KOPT-K1 (cell line): ENCODE data around the gene CANX.

Source experiments
- H3K27ac ChIP-seq: fragments of 200-600 bp; sonication (generic); 2 replicates; pipeline ENCODE4 v1.5.1; 2016; ENCODE audit warnings: antibody characterized with exemption, mild to moderate bottlenecking, low read depth, low read length; ENCODE audit not compliant: poor library complexity, severe bottlenecking
- H3K36me3 ChIP-seq: fragments of 200-600 bp; sonication (generic); 2 replicates; pipeline ENCODE4 v1.5.1; 2017; ENCODE audit warnings: antibody characterized with exemption, mild to moderate bottlenecking, low read length, moderate library complexity; ENCODE audit not compliant: insufficient read depth
- H3K9me3 ChIP-seq: fragments of 200-600 bp; sonication (generic); 2 replicates; pipeline ENCODE4 v1.5.1; 2017; ENCODE audit warnings: antibody characterized with exemption, low read length, mild to moderate bottlenecking; ENCODE audit not compliant: insufficient read depth, poor library complexity, severe bottlenecking

Gene CANX

GRCh38 chr5:179762079-179762780 lies 63.5 kb downstream of the CANX start:
- Histone ChIP-seq H3K36me3 (peaks cover 24% of the 10 kb centered on the region), H3K9me3 (no peaks in the 10 kb centered on the region), H3K27ac (peak overlapping the region; percentile 15)

DNA sequence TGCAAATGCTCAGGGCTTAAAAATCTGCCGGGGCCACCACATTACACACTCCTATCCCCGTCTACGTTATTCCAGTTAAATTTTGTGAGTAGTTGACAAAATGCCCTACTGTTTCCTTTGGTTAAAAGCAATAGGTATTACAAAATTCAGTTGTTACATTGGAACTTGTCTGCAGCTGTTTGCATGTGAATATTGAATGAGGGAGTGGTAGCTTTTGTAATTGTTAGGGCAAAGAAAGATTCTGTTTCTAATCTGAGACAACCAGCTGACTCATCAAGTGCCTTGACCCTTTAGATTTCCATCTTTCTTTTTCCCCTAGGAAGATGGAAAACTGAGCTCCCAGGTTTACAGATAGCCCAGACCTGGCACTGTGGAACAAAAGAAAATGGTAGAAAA lies 64.0 kb downstream of the CANX start:
- Histone ChIP-seq H3K36me3 (peaks cover 30% of the 10 kb centered on the region), H3K27ac (peak overlapping the region; percentile 15)

GRCh38 chr5:179763215-179763945 lies 64.6 kb downstream of the CANX start:
- no peak overlapping the region for H3K27ac ChIP-seq
- peaks cover 36% of the 10 kb centered on the region for H3K36me3 ChIP-seq
- H3K9me3 ChIP-seq, result no peaks in the 10 kb centered on the region

More for the DNA sequence above, 64.0 kb downstream of the CANX start:
- no peaks in the 10 kb centered on the region for H3K9me3 ChIP-seq

DNA sequence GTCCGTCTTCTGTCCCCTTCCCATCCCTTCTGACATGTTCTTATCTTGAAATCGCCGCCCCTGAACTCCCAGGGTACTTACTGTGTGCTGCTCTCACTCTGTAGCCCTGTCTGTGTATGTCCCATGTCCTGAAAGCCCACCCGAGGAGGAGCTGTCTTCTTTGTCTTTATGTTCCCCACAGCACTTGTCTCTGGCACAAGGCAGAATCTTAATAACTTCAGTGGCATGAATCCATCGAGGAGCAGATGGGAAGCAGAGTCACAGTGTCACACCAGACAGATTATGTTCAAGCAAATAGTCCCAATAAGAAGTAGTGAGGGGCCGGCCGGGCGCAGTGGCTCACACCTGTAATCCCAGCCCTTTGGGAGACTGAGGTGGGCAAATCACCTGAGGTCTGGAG lies 65.3 kb downstream of the CANX start:
- H3K9me3 ChIP-seq, result no peaks in the 10 kb centered on the region
- H3K36me3 ChIP-seq, result peaks cover 42% of the 10 kb centered on the region
- no peak overlapping the region for H3K27ac ChIP-seq

GRCh38 chr5:179765400-179765799 lies 66.6 kb downstream of the CANX start:
- no peak overlapping the region for H3K27ac ChIP-seq
- peaks cover 56% of the 10 kb centered on the region for H3K36me3 ChIP-seq

GRCh38 chr5:179766021-179766725 lies 67.4 kb downstream of the CANX start:
- H3K27ac ChIP-seq, result no peak overlapping the region
- H3K36me3 ChIP-seq, result peaks cover 64% of the 10 kb centered on the region
- no peaks in the 10 kb centered on the region for H3K9me3 ChIP-seq

More at GRCh38 chr5:179765400-179765799, 66.6 kb downstream of the CANX start:
- H3K9me3 ChIP-seq, result no peaks in the 10 kb centered on the region

DNA sequence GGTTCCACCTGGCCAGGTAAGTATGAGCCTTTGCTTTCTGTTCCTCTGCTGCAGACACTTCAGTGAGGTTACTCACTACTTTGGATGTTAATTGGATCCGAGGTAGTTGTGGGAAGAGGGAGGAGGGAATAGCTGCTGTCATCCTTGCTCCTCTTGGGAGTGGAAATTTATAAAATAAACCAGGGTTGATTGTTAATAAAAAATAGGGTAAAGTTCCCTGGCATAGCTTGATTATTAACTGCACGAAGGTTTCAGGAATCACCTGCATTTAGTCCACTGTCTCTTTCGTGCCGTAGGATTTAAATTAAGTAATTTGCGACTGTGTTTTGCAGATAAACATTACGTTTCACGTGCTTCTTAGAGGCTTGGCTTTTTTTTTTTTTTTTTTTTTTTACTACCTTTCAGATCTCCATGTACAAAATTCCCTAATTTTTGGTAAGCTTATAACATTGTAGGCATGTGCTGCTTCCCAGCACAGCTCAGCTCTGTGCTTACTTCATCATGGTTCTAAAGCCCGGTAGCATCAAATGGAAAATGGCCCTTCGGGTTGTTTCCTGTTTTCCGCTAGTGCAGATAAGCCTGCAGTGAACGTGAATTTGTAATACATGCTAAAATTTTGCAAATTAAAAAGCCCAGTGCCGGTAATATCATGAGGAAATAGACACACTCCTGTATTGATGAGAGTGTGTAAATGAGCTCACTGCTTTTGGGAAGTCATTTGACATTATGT lies 68.1 kb downstream of the CANX start:
- H3K36me3 ChIP-seq, result peaks cover 71% of the 10 kb centered on the region
- H3K27ac ChIP-seq, result no peak overlapping the region
- H3K9me3 ChIP-seq, result no peaks in the 10 kb centered on the region

DNA sequence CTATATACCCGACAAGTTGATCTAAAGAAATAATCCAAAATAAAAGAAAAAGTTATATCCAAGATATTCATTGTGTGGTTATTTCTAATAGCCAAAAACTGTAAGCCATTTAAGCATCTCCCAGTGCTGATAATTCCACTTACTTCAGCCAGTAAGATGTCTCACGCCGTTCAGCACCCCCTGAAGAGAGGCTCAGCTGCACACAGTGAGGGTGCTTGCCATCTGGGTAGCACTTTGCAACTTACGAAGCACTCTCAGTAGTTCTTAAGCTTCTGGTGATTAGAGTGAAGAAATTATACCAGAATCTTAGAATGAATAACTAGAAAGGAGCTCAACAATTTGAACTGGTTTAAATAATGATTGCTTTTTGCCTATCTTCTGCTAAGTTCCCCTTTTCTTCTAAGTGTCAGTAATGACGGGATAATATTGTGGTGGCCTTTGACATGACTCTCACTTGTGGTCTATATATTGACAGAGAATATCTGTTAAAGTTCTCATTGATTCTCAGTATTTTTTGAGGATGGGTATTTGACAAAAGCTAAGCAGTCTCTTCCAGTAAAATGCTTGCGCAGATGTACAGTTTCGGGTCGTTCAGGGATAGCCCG lies 68.8 kb downstream of the CANX start:
- peaks cover 78% of the 10 kb centered on the region for H3K36me3 ChIP-seq
- H3K27ac ChIP-seq, result no peak overlapping the region
- no peaks in the 10 kb centered on the region for H3K9me3 ChIP-seq

DNA sequence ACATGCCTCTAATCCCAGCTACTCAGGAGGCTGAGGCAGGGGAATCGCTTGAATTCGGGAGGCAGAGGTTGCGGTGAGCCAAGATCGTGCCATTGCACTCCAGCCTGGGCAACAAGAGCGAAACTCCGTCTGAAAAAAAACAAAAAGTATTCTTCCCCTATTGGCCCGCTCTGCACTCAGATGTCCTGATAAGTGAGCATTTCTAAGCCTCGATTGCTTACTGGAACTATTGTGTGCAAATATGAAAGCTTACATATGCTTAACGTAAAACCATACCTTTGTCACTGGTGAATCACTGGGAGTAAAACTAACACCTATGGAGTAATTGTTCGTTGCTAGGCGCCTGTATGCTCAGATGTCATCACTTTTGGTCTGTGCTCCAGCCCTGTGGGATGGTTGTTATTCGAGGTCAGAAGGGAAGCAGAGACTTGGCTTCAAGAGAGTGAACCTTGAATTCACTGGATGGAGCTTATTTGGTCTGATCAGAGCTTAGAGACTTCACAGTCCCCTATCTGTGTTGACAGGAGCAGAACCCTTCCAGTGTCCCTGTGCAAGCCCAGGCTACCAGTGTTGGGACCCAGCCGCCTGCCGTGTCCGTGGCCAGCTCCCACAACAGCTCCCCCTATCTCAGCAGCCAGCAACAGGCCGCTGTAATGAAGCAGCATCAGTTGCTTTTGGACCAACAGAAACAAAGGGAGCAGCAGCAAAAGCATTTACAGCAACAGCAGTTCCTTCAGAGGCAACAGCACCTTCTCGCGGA lies 69.7 kb downstream of the CANX start:
- peaks cover 87% of the 10 kb centered on the region for H3K36me3 ChIP-seq
- no peak overlapping the region for H3K27ac ChIP-seq

DNA sequence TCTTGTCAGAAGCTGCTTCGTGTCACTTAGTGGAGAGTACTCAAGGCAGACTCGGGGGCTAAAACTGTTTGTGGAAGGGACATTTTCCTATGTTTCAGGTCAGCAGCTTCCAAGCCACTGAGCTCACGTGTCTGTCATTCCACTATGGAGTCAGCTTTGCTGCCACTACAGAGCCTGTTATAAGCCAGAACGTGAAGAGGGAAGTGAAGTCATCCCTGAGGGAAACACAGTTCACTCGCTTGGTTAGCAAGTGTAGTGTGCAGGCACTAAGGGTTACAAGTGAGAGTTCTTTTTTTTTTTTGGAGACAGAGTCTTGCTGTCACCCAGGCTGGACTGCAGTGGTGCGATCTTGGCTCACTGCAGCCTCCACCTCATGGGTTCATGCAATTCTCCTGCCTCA lies 70.5 kb downstream of the CANX start:
- Histone ChIP-seq H3K27ac (no peak overlapping the region), H3K9me3 (no peaks in the 10 kb centered on the region), H3K36me3 (peaks cover 94% of the 10 kb centered on the region)

More for the DNA sequence above, 69.7 kb downstream of the CANX start:
- H3K9me3 ChIP-seq, result no peaks in the 10 kb centered on the region

- peaks cover 100% of the 10 kb centered on the region for H3K36me3 ChIP-seq
Measured at GRCh38 chr5:179769796-179770195, 71.0 kb downstream of the CANX start.

GRCh38 chr5:179771311-179771895 lies 72.6 kb downstream of the CANX start:
- peaks cover 99% of the 10 kb centered on the region for H3K36me3 ChIP-seq

More at GRCh38 chr5:179769796-179770195, 71.0 kb downstream of the CANX start:
- H3K9me3 ChIP-seq, result no peaks in the 10 kb centered on the region
- H3K27ac ChIP-seq, result no peak overlapping the region

DNA sequence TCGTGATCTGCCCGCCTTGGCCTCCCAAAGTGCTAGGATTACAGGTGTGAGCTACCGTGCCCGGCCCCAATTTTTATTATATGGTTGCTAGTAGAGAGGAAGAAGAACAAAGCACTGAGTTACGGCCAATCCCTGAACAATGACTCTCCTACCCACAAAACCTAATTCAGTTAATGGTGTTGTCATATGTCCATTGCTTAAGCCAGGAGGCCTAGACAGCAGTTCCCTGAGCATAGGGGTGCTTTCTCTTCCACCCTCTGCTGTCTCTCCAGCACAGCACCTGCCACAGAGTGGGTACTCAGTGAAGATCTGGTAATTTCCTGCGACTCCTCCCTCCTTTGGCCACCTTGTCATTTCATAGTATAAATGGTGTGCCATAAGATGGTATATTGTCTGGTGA lies 73.6 kb downstream of the CANX start:
- H3K36me3 ChIP-seq, result peaks cover 99% of the 10 kb centered on the region
- H3K27ac ChIP-seq, result no peak overlapping the region
- H3K9me3 ChIP-seq, result no peaks in the 10 kb centered on the region

More at GRCh38 chr5:179771311-179771895, 72.6 kb downstream of the CANX start:
- Histone ChIP-seq H3K9me3 (no peaks in the 10 kb centered on the region), H3K27ac (no peak overlapping the region)

- no peaks in the 10 kb centered on the region for H3K9me3 ChIP-seq
- no peak overlapping the region for H3K27ac ChIP-seq
- peaks cover 99% of the 10 kb centered on the region for H3K36me3 ChIP-seq
Measured at GRCh38 chr5:179773686-179774040, 74.9 kb downstream of the CANX start.
